UCSD-AML1 (cell line): ENCODE results near the gene NUTM2B.
"Not testable (repeated sequence)": the region's sequence is repeated elsewhere in the genome, so short reads cannot be mapped to it uniquely, and the experiment has no call there.

Source experiments
- DNase-seq: peaks from one replicate; lab custom pipeline; 2025; ENCODE audit not compliant: unreplicated experiment; lab: John Stamatoyannopoulos, UW

Gene NUTM2B

GRCh38 chr10:79744844-79745243, 41.8 kb downstream of the NUTM2B start:
- not testable (repeated sequence) for DNase-seq

DNA sequence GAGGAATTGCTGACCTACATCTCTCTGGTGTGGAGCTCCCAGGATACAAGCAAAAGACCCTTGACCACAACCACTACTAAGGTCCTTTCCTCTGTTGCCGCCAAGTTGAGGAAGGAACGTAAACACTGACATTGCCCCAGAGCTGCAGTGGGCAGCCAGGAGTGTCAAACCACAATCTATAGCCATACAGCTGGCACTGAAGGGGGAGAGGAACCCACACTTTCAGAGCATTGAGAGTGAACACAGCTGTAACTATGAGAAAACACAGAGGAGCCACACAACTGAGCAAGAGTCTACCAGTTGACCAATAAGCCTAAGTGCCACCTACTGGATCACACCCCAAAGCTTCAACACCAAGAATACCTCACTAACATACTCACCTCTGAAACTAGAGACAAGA, 45.5 kb downstream of the NUTM2B start:
- not testable (repeated sequence) for DNase-seq

DNA sequence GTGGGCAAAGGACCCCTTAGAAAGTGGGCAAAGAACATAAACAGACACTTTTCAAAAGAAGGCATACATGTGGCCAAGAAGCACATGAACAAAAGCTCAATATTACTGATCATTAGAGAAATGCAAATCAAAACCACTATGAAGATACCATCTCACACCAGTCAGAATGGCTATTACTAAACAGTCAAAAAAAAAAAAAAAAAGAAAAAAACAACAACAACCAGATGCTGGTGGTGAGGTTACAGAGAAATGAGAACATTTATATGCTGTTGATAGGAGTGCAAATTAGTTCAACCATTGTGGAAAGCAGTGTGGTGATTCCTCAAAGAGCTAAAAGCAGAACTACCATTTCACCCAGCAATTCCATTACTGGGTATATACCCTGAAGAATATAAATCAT, 50.6 kb downstream of the NUTM2B start:
- DNase-seq = not testable (repeated sequence)

- not testable (repeated sequence) for DNase-seq
Measured at GRCh38 chr10:79758297-79758993, 55.4 kb downstream of the NUTM2B start.
